IPS-18c (cell line): ENCODE measurements around the gene FOXF2.

ENCODE experiments used
- H3K4me3 ChIP-seq: 2 replicates; pipeline ENCODE4 v1.7.0; 2013; ENCODE audit warnings: low read depth, mild to moderate bottlenecking, low read length, moderate library complexity; ENCODE audit not compliant: insufficient read depth
- H3K9me3 ChIP-seq: one replicate; pipeline ENCODE4 v1.6.1; 2013; ENCODE audit warnings: mild to moderate bottlenecking, low read length, moderate library complexity; ENCODE audit not compliant: control insufficient read depth, insufficient read depth

FOXF2 gene

GRCh38 chr6:1396952-1397868, 7.8 kb downstream of the FOXF2 start:
- no peak overlapping the region for H3K4me3 ChIP-seq
- H3K9me3 ChIP-seq, result no peaks in the 10 kb centered on the region

- H3K9me3 ChIP-seq, result no peaks in the 10 kb centered on the region
- H3K4me3 ChIP-seq, result no peak overlapping the region
Measured at GRCh38 chr6:1399085-1399780, 9.9 kb downstream of the FOXF2 start.

- H3K9me3 ChIP-seq, result no peaks in the 10 kb centered on the region
- H3K4me3 ChIP-seq, result no peak overlapping the region; the same call in 1 of the 2 replicates
Measured at GRCh38 chr6:1400126-1400850, 10.9 kb downstream of the FOXF2 start.

- Histone ChIP-seq H3K9me3 (no peaks in the 10 kb centered on the region), H3K4me3 (no peak overlapping the region)
Measured at GRCh38 chr6:1402369-1402768, 13.0 kb downstream of the FOXF2 start.

GRCh38 chr6:1402868-1403267, 13.5 kb downstream of the FOXF2 start:
- no peak overlapping the region for H3K4me3 ChIP-seq
- no peaks in the 10 kb centered on the region for H3K9me3 ChIP-seq

- no peak overlapping the region for H3K4me3 ChIP-seq
- no peaks in the 10 kb centered on the region for H3K9me3 ChIP-seq
Measured at GRCh38 chr6:1403851-1404712, 14.7 kb downstream of the FOXF2 start.

- Histone ChIP-seq H3K4me3 (no peak overlapping the region), H3K9me3 (no peaks in the 10 kb centered on the region)
Measured at GRCh38 chr6:1404713-1405098, 15.3 kb downstream of the FOXF2 start.

- Histone ChIP-seq H3K9me3 (no peaks in the 10 kb centered on the region), H3K4me3 (no peak overlapping the region)
Measured at GRCh38 chr6:1405221-1405620, 15.8 kb downstream of the FOXF2 start.

- Histone ChIP-seq H3K9me3 (no peaks in the 10 kb centered on the region), H3K4me3 (no peak overlapping the region)
Measured at GRCh38 chr6:1406306-1407072, 17.1 kb downstream of the FOXF2 start.

- H3K4me3 ChIP-seq, result no peak overlapping the region
- no peaks in the 10 kb centered on the region for H3K9me3 ChIP-seq
Measured at GRCh38 chr6:1407499-1407990, 18.2 kb downstream of the FOXF2 start.

GRCh38 chr6:1409774-1410465, 20.5 kb downstream of the FOXF2 start:
- Histone ChIP-seq H3K9me3 (no peaks in the 10 kb centered on the region), H3K4me3 (no peak overlapping the region)

- Histone ChIP-seq H3K4me3 (no peak overlapping the region), H3K9me3 (no peaks in the 10 kb centered on the region)
Measured at GRCh38 chr6:1412901-1413300, 23.5 kb downstream of the FOXF2 start.

GRCh38 chr6:1415416-1416063, 26.2 kb downstream of the FOXF2 start:
- H3K4me3 ChIP-seq, result no peak overlapping the region
- peaks cover 2% of the 10 kb centered on the region for H3K9me3 ChIP-seq

- Histone ChIP-seq H3K4me3 (no peak overlapping the region), H3K9me3 (peaks cover 2% of the 10 kb centered on the region)
Measured at GRCh38 chr6:1416191-1416760, 26.9 kb downstream of the FOXF2 start.

GRCh38 chr6:1416820-1417219, 27.4 kb downstream of the FOXF2 start:
- peaks cover 2% of the 10 kb centered on the region for H3K9me3 ChIP-seq
- H3K4me3 ChIP-seq, result no peak overlapping the region
